GM18511 (cell line): Measurements from ENCODE around the gene KPNA3.
A peak's percentile ranks its signal among the peaks of the same experiment; 100 is the strongest.
"Not testable (repeated sequence)": the region's sequence is repeated elsewhere in the genome, so short reads cannot be mapped to it uniquely, and the experiment has no call there.

ENCODE experiments used
- ATAC-seq: cut with Tn5 transposase; IDR thresholded peaks from one replicate; pipeline ENCODE4 v1.9.1; 2021; ENCODE audit warnings: mild to moderate bottlenecking, moderate library complexity; ENCODE audit not compliant: unreplicated experiment

The KPNA3 gene

GRCh38 chr13:49792550-49793324 lies at the start of gene KPNA3:
Gene KPNA3, minus strand, starts transcription at chr13:49792682. Its CDS starts 176 bp downstream, at chr13:49792506.
- peak; percentile 92 for ATAC-seq

GRCh38 chr13:49841964-49842363 lies 49.5 kb upstream of the KPNA3 start:
- ATAC-seq = no peak

GRCh38 chr13:49840675-49841074 lies 48.2 kb upstream of the KPNA3 start:
- no peak for ATAC-seq

- ATAC-seq = no peak
Measured at GRCh38 chr13:49840266-49840665, 47.8 kb upstream of the KPNA3 start.

GRCh38 chr13:49838989-49839388 lies 46.5 kb upstream of the KPNA3 start:
- no peak for ATAC-seq

GRCh38 chr13:49836516-49836915 lies 44.0 kb upstream of the KPNA3 start:
- no peak for ATAC-seq

GRCh38 chr13:49833402-49833801 lies 40.9 kb upstream of the KPNA3 start:
- ATAC-seq = no peak

- ATAC-seq = no peak
Measured at GRCh38 chr13:49831455-49831854, 39.0 kb upstream of the KPNA3 start.

- no peak for ATAC-seq
Measured at GRCh38 chr13:49830721-49831120, 38.2 kb upstream of the KPNA3 start.

GRCh38 chr13:49829715-49830114 lies 37.2 kb upstream of the KPNA3 start:
- no peak for ATAC-seq

GRCh38 chr13:49828453-49828852 lies 36.0 kb upstream of the KPNA3 start:
- no peak for ATAC-seq

- ATAC-seq = no peak
Measured at GRCh38 chr13:49827891-49828290, 35.4 kb upstream of the KPNA3 start.

- no peak for ATAC-seq
Measured at GRCh38 chr13:49827336-49827735, 34.9 kb upstream of the KPNA3 start.

- ATAC-seq = no peak
Measured at GRCh38 chr13:49821216-49822009, 28.9 kb upstream of the KPNA3 start.

- no peak for ATAC-seq
Measured at GRCh38 chr13:49820591-49821215, 28.2 kb upstream of the KPNA3 start.

GRCh38 chr13:49816047-49816446 lies 23.6 kb upstream of the KPNA3 start:
- not testable (repeated sequence) for ATAC-seq

GRCh38 chr13:49814551-49815270 lies 22.2 kb upstream of the KPNA3 start:
- ATAC-seq = no peak

GRCh38 chr13:49812812-49813211 lies 20.3 kb upstream of the KPNA3 start:
- no peak for ATAC-seq

- no peak for ATAC-seq
Measured at GRCh38 chr13:49811527-49811908, 19.0 kb upstream of the KPNA3 start.

GRCh38 chr13:49810567-49811526 lies 18.4 kb upstream of the KPNA3 start:
- no peak for ATAC-seq
